ENCODE data around the gene SLC6A6.

SLC6A6 gene

DNA sequence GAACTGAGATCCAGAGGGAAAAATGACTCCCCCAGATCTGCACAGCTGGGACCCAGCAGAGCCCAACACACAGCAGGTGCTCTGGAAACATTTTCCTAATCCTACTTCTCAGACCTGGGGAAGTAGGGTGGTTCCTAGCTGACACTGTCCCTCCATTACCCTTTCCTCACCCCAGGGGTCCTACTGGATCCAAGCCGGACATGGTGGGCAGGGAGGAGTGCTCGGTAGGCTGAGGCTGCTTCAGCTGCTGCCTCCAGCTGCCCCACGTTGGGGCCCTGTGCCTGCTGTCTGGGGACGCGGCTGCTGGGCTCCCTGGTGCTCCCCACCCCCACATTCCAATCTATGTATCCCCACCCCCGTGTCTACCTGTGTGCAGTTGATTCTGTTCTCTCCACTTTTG lies 29.8 kb upstream of the SLC6A6 start:
- no peak for DNase-seq

DNA sequence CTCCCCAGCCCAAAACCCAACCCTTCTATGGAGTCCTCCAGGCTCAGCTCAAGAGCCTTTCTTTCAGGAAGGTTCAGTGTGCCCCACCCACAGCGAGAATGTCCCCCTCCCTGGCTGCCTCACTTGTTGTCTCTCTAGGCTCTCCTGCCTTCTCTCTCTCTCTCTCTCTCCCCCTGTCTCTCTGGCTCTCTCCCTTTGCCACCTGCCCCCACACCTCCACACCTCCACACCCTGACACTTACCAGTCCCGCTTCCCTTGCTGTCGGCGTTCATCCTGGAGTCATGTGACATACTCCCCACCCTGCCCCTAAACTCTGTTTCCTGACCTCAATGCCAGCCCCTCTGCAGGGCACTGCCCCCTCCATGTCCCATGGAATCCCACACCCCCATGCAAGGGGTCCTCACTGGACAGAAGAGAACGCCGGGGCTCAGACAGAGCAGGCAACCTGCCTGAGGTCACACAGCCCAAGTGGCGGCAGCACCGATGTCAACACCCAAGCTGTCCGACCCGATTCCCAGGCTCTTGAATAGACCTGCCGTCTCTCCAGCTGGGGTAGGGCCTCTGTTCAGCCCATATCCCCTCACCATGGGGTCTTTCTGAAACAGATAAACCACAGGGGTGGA lies 28.5 kb upstream of the SLC6A6 start:
- no peak for DNase-seq

DNA sequence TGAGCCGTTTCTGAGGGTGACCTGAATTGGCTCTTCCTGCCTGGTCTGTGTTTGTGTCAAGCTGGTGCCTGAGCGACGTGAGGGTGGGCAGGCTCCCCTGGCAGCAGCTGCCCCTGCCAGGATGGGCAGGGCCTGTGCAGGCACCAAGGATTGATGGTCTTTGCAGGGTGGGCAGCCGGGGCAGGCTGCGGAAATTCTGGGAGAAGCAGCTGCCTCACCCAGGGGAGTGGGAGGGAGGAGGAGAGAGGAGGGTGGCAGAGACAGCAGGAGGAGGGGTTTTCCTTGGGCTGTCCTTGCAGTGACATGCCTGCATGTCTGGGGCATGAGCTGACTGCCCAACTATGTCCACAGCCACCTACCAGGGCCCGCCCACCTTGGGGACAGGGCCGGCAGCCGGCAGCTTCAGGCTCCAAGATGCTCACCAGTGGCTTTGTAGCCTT lies 27.9 kb upstream of the SLC6A6 start:
- DNase-seq: peak in 1 of 2 donors; percentile 81

GRCh38 chr3:14375192-14375591 lies 27.2 kb upstream of the SLC6A6 start:
- DNase-seq: no peak

DNA sequence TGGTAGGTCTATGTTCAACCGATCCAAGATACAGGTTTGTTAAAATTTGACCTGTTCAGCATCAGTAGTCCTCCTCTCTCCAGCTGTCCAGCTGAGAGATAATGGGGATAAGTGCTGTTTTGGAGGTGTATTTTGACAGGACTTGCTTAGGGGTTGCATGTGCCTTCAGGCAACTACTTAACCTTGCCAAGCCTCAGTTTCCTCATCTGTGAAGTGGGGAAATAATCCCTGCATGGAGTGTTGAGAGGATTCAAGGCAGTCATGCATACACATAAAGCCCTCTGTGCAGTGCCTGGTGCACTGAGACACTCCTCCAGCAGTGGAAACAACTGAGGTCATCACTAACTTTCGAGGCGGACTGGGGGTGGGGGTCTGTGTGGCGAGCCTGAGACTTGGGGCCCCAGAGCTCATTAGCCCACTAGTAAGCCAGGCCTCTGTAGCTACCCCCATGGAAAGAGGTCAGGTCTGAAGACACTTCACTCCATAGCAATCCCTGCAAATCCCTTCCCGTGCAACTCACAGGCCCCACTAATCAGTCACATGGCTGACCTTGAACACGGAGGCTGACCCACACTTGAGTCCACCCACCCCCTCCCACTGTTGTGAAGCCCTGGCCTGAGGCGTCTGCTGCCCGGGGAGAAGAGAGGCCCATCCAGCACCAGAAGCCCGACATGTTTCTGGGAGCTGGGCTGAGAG lies 25.9 kb upstream of the SLC6A6 start:
- DNase-seq: peak in 1 of 2 donors; percentile 61

GRCh38 chr3:14377044-14377837 lies 25.2 kb upstream of the SLC6A6 start:
- DNase-seq: no peak

DNA sequence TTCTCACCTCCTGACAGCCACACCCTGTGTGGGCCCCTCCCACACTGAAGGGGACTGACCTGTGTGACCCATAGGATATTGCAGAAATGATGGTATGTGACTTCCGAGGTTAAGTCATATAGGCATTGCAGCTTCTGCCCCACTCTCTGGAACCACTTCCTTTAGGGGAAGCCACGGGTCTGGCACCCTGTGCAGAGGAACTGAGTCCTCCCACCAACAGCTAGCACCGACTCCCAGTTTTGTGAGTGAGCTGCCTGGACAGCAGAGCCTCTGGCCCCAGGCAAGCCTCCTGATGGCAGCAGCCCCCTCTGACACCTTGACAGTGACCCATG lies 24.6 kb upstream of the SLC6A6 start:
- peak; percentile 89 to 98 for DNase-seq

GRCh38 chr3:14378415-14378814 lies 24.0 kb upstream of the SLC6A6 start:
- DNase-seq: peak in 1 of 2 donors; percentile 63

- no peak for DNase-seq
Observed at GRCh38 chr3:14379843-14380242, 22.6 kb upstream of the SLC6A6 start.

- no peak for DNase-seq
Observed at GRCh38 chr3:14386254-14386653, 16.2 kb upstream of the SLC6A6 start.

- DNase-seq: peak in 1 of 2 donors; percentile 42
Observed at GRCh38 chr3:14388201-14388600, 14.2 kb upstream of the SLC6A6 start.

DNA sequence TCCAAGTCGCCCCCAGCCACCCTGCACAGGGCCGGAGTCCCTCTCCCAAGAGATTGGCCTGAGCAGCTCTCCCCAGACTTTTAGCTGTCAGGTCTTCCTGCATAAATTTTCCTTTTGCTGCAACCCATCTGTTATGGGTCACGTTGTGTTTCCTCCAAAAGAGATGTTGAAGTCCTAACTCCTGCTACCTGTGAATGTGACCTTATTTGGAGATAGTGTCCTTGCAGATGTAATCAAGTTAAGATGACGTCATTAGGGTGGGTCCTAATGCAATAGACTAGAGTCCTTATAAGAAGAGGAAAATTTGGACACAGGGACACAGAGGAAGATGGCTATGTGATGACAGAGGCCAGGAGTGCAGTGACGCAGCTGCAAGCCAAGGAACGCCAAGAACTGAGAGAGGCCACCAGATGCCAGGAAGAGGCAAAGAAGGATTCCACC lies 13.2 kb upstream of the SLC6A6 start:
- no peak for DNase-seq

GRCh38 chr3:14389716-14390115 lies 12.7 kb upstream of the SLC6A6 start:
- DNase-seq: no peak

DNA sequence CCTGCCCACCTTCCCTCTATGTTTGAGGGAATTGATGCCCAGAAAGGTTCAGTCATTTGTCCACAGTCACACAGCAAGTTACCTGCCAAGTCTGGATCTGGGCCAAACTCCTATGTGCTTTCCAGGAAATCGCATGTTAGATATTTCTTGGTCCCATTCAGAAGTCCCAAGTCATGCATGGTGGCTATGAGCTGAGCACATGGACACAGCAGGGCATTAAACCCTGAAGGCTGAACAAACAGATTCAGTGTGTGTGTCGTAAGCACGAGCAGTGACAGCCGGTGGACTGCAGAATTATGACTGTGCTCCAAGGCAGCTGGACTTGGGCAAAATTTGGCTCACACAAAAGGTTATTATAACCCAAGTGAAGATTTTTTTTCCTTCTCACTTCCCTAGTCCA lies 11.4 kb upstream of the SLC6A6 start:
- peak; percentile 75 to 78 for DNase-seq

GRCh38 chr3:14392231-14392630 lies 10.2 kb upstream of the SLC6A6 start:
- no peak for DNase-seq

- no peak for DNase-seq
Observed at GRCh38 chr3:14392803-14393319, 9.5 kb upstream of the SLC6A6 start.

GRCh38 chr3:14393440-14394106 lies 8.8 kb upstream of the SLC6A6 start:
- DNase-seq: no peak

GRCh38 chr3:14396031-14396692 lies 6.2 kb upstream of the SLC6A6 start:
- DNase-seq: no peak

GRCh38 chr3:14397046-14397445 lies 5.4 kb upstream of the SLC6A6 start:
- no peak for DNase-seq

DNA sequence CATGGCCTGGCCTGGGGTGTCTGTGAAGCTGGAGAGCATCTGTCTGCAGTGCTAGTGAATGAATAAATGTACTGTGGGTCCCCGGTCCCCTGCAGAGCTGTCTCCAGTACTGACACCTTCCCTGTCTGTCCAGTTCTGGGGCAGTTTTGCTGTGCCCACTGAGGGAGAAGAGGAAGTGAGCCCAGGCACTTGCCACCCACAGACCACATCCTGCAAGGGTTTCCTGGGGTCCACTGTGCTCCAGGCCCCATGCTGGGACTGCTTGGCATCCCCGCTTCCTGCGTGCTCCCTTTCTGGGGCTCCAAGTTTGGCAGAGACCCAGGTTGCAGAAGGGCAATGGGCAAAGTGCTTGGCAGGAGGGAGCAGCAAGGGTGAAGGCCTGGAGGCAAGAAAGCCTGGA lies 4.9 kb upstream of the SLC6A6 start:
- DNase-seq: peak; percentile 51 to 56

DNA sequence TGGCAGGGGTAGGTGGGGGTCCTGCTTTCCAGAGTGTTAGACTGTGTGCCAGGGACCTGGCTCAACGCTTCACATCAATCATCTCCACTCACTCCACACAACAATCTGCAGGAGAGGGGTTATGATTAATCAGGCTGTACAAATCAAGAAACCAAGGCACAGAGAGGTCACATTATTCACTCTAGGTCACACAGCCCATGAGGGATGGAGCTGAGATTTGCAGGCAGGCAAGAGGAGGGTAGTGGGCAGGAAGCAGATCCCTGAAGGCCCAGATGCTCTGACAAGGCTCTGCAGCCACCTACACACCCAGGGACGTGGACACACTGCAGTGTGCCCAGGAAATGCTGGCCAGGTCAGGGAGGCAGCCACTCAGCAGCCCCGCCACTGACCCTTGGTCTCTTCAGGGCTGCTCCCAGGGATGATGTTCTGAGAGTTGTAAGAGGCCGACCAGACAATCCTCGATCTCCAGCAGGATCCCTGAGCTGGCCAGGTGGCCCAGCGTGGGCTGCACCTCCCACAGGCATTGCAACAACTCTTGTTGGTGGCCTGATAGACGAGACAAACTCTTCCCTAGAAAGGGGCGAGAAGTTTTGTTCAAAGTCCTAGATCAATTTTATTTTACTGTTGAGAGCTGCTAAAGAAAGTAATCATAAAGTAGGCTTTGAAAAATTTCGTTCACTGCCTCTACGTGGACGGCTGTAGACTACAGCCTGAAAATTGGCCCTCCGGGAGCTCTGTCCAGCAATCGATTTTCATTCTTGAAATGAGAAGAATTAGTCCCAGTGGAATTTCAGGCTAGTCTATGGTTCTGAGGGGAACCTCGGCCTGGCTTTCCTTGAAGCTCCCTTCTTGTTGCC lies 4.2 kb upstream of the SLC6A6 start:
- DNase-seq: no peak

GRCh38 chr3:14398797-14399106 lies 3.7 kb upstream of the SLC6A6 start:
- no peak for DNase-seq

All from inflammatory macrophage treated with lipopolysaccharide for 1 hour (primary cell).